Measurements from ENCODE around the gene PEMT.

The PEMT gene

DNA sequence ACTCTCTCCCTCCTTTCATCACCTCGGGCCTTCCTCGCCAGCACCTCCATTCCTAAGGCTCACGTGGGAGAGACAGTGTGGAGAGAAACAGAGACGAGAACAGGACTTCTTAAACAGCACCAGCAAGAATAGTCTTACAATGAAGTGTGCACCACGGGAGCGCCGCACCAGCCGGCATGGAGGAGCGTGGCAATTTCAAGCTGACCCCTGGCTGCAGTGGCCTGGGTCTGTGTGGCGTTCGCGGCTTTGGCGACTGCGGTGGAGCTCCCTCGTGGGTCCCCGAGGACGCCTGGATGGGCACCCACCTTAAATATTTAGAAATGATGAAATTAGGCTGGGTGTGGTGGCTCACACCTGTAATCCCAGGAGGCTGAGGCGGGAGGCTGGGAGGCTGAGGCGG lies 135.3 kb downstream of the PEMT start:
- Histone ChIP-seq H3K4me3 (ENCODE audit: insufficient read depth, low read length, poor library complexity, severe bottlenecking) (no peak overlapping the region), H3K79me2 (ENCODE audit: insufficient read depth, low read length) (no peaks in the 10 kb centered on the region), H3F3A (ENCODE audit: insufficient read depth) (no peaks in the 10 kb centered on the region), H3K9me2 (replicated peaks; ENCODE audit: insufficient read depth, low read length) (no peaks in the 10 kb centered on the region), H3K9me3 (ENCODE audit: insufficient read depth, low read length) (peaks cover 5% of the 10 kb centered on the region; the same call in 1 of the 2 replicates), H3K27ac (ENCODE audit: low read depth, low read length) (no peak overlapping the region), H3K9ac (ENCODE audit: low read length) (no peak overlapping the region), H3K36me3 (ENCODE audit: low read length) (no peaks in the 10 kb centered on the region), H4K20me1 (ENCODE audit: low read depth, low read length) (no peaks in the 10 kb centered on the region), H2AFZ (ENCODE audit: low read depth, low read length, severe bottlenecking) (no peak overlapping the region), H3K4me2 (ENCODE audit: low read depth, low read length, poor library complexity, severe bottlenecking) (no peak overlapping the region), H3K27me3 (ENCODE audit: low read length) (no peaks in the 10 kb centered on the region)
- TF ChIP-seq EZH2phosphoT487 (conservative IDR thresholded peaks at IDR 0.05; ENCODE audit: low read length): no peak
- TF ChIP-seq, protein P1, sequence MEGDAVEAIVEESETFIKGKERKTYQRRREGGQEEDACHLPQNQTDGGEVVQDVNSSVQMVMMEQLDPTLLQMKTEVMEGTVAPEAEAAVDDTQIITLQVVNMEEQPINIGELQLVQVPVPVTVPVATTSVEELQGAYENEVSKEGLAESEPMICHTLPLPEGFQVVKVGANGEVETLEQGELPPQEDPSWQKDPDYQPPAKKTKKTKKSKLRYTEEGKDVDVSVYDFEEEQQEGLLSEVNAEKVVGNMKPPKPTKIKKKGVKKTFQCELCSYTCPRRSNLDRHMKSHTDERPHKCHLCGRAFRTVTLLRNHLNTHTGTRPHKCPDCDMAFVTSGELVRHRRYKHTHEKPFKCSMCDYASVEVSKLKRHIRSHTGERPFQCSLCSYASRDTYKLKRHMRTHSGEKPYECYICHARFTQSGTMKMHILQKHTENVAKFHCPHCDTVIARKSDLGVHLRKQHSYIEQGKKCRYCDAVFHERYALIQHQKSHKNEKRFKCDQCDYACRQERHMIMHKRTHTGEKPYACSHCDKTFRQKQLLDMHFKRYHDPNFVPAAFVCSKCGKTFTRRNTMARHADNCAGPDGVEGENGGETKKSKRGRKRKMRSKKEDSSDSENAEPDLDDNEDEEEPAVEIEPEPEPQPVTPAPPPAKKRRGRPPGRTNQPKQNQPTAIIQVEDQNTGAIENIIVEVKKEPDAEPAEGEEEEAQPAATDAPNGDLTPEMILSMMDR (IDR thresholded peaks at IDR 0.05; ENCODE audit: insufficient read depth, low read length, poor library complexity, severe bottlenecking): no peak

All from SU-DHL-6 (cell line).